ENCODE results near the gene DKC1.
A peak's percentile ranks its signal among the peaks of the same experiment; 100 is the strongest.
"Not testable (repeated sequence)": the region's sequence is repeated elsewhere in the genome, so short reads cannot be mapped to it uniquely, and the experiment has no call there.

Gene DKC1

DNA sequence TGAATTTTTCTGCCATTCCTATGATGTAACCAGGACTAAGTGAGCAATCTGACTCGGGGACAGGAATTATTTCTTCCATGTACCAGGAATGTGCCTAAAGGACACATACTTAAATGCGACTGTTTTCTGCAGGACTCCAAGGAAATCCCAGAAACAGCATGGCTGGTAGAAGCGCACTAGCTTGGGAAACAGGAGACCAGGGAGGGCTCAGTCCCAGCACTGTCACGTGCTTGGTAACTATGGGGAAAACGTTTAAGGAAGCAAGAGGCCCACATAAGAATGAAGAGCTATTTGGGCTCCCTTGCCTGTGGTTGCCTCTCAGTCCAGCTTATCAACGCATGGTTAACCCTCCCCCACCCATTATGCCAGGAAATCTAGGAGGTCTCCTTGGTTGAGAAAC is 23.1 kb downstream of the DKC1 start:
- DNase-seq (ENCODE audit: insufficient read length, low spot score) (no peak), FAIRE-seq (no peak)

DNA sequence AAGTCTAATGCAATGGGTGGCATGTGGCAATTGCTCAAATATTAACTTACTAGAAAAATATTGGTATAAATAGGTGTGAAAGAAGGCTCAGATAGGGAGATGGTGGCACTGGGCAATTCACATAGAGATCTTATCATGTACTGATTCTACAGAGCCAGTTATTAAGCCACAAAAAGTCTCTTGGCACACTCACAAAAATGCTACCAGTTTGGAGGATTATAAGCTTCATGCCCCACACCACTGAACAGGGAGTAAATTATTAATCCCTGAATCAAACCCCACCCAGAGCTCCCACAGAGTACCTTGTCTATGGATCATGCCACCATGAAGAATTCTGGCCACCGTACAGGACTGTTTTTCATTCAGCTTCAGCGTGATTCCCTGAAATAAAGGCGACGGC is 28.8 kb downstream of the DKC1 start:
- DNase-seq (ENCODE audit: insufficient read length, low spot score), result no peak
- FAIRE-seq, result no peak

DNA sequence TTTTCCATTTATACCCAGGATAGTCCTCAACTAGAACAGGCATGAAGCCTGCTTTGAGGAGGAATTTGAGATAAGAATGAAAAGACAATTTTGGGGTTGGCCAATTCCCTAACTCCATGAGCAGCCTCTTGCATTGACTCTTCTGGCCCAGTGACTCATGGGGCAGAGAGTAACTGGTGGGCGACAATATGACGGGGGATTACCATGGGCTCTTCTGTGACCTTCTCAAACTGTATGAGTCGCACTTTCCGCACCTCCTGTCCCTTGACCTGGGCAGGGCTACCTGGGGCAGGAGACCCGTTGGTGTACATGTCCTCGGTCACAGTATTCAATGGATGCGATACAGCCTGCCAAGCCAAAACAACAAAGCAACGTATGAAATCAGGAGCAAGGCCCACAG is 29.3 kb downstream of the DKC1 start:
- FAIRE-seq, result no peak
- no peak for DNase-seq (ENCODE audit: insufficient read length, low spot score)

DNA sequence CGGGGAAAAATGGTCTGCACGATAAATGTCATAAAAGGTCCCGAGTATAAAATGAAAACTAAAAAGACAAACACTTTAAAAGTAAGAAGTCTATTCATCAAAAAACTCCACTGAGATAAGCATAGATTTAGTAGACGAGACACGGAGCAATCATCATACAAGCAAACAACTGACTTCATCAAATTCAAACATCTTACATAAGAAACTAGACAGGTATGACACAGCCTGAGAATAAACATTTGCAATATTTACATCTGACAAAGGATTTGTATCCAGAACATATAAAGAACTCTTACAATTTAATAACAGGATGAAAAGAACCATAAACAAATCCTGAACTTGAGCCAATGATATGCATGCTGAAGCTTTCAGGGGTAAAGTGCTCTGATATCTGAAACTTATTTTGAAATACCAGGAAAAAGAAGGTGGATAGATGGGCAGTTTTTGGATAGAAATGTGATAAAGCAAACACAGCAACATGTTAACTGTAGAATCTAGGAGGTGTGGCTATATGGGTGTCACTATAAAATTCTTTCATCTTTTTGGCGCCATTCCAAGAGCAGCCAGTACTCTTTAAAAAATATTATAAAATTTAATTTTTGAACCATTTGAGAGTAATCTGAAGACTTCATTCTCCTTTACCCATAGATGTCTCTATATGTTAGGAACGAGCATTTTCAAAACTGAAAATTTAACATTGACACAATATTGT is 30.6 kb downstream of the DKC1 start:
- DNase-seq (ENCODE audit: insufficient read length, low spot score), result no peak

DNA sequence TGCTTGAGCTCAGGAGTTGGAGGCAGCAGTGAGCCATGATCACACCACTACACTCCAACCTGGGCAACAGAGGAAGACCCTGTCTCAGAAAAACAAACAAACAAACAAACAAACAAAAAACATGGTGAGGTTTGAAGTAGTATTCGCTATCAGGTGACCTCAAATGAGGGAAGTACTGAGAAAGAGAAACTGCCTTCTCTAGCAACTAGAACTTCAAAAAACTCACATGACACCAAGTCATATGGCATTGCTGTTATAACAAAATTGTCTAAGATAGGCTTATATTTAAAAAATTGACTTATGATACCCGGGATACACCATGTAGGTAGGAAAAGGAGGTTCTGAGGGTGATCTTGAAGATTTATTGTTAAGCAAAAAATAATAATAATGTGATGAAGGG is 32.4 kb downstream of the DKC1 start:
- DNase-seq (ENCODE audit: insufficient read length, low spot score), result no peak
- FAIRE-seq, result peak; percentile 51

More for the DNA sequence above, 30.6 kb downstream of the DKC1 start:
- no peak for FAIRE-seq

DNA sequence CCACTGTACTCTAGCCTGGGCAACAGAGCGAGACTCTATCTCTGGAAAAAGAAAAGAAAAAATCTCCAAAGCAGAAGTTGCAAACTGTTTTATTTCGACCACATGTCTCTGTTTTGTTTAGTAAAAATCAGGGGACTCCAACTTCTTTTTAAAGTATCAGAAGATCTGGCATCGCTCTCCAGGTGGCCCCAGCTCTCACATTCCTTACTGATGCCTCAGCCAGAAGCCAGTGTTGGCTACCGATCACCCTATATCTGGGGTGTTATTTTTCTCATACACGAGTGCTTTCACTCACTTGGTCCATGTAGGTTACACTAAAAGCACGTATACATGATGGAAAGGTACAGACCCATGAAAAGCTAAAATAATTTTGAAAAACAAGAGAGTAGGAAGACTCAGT is 34.3 kb downstream of the DKC1 start:
- FAIRE-seq, result no peak

DNA sequence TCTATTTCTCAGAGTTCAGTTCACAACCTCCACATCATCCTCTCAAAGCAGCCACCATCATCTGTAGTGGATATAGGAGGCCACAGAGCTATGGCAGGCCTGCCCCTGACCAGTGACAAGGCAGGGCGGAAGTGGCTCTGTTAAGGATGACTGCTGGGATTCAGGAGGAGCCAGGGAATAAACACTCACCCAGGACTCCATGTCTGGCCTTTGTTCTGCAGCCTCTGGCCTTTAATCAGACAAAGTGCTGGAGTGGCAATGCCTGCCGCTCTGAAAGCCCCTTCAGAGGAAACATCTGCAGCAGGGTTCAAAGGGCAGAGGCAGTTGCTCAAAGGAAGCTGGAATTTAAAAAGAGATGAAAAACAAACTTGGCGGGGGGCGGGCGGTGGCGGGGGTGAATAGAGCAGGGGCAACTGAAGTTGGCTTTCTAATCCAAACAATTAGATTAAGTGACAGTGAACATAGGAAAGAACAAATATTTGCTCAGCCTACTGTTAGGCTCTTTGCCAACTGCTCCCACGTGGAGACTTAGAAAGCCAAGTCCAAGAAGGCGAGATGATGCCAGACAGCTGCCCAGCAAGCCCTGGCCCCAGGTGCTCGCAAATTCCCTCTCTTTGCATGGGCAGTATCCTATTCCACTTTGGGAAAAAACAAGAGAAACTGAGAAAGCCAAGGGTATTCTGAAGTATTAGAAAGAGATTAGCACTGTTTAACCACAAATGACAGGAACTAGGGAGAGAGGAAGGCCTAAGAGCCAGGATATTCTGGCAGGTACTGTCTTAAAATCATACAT is 37.1 kb downstream of the DKC1 start:
- DNase-seq (ENCODE audit: insufficient read length, low spot score) (no peak), FAIRE-seq (peak; percentile 60)

More for the DNA sequence above, 34.3 kb downstream of the DKC1 start:
- DNase-seq (ENCODE audit: insufficient read length, low spot score), result no peak

DNA sequence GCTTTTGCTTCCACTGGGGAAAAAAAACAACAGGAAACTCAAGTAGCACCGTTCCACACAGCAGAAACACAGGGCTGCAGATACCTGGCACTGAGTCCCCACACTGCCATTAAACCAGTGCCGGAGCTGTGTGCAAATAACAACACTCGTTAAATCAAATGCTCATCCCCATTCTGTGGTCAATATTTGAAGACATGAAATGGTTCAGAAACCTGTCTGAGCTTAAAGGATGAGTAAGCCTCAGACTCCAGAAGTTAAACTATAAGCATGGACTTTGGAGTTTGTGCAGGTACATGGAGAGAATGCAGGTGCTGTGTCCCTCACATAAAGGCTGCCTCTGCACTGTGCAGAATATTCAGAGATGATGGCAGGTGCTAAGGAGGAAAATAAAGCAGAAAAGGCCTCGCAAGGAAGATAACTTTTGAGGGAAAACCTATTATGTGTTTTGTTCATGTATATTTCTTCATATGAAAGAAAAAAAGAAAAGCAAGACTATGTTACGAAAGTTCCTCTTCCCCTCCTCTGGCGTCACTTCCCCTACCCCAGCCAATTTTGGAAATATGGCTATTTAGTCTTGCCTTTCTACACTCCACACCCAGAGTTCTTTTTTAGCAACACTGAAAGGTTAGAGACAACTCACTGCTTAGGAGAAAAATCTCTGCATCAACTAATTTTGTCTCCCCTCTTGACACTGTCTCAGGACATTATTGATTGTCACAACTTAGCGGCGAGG is 38.0 kb downstream of the DKC1 start:
- DNase-seq (ENCODE audit: insufficient read length, low spot score) (no peak), FAIRE-seq (no peak)

DNA sequence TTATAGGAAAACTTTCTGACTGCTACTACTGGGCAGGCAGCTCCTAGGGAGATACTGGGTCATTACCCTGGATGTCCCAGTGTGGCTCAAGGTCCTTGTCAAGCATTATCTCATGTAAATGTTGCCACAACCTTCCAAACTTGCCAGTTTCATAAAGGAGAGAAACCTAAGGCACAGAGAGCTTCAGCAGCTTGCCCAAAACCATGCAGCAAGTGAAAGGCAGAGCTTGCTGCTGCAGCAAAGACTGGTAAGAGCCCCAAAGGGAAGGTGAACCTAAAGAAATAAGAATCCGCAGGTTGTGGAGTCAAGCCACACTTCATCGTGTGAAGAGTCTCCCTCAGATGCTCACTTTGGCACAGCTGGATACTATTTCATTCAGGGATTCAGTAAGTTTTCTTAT is 40.3 kb downstream of the DKC1 start:
- FAIRE-seq (peak; percentile 26), DNase-seq (ENCODE audit: insufficient read length, low spot score) (no peak)

DNA sequence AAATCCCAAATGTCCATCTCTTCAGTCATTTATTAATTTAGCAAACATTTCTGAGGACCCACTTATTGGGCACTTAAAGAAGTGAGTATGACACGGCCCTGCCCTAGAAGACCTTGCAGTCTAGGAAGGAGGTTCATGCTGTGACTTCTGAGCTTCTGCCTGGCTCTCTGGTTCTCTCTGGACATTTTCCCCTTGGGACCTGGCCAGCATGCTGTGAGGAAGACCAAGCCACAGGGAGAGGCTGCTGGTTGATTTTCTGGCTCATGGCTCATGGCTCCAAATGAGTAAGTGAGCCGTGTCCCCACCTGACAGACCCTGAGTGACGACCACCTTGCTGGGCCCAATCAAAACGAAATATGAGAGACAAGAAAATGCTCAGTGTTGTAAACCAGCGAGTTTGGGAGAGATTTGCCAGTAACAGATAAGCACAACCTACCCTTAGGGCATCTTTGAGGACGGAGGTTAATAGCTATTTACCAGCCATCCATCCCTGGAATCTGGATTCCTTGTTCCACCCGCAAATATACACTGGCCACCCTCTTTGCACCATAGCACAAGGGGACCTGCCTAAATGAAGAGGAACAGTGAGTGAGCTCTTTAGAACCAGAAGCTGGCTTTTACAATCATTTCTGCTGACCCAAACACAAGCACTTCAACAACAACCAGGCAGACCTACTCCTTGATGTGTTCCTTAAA is 41.7 kb downstream of the DKC1 start:
- DNase-seq (ENCODE audit: insufficient read length, low spot score) (no peak), FAIRE-seq (peak; percentile 86)

DNA sequence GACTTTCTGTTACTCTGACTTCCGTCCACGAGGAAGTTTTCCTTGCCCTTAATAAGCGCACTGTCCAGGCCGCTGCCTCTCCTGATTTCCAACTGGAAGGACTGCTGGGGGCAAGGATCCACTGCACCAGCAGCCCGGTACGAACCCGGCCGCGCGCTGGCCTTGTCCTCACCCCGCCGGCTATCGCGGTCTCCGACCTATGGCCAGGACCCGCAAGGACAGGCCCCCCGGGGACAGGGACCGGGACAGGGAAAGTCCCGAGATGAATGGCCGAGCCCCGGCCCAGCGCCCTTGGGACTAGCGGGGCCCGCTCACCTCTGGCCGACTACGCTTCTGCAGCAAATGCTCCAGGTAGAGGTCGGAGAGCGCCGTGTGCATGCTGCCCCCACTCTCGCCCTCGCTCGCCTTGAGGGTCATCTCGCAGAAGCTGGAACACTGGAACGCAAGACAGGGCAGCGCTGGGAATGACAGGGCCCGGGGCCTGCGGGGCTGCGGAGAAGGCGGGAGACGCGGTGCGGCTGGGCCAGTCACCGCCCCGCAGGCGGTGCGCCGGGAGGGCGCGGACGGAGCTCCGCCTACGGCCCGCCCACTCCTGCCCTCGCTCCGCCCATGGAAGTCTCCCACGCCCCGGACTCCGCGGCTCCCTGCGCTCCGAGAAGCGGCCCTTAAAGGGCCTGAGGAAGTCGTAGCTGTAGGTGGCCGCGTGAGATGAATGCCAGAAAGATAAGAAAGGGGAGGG is 42.5 kb downstream of the DKC1 start, which contains the start of gene MPP1:
Gene MPP1, minus strand, starts transcription at position 529 of the 739 bp plus-strand sequence. Its CDS starts 112 bp downstream, at position 417.
- FAIRE-seq, result peak; percentile 95
- peak; percentile 52 for DNase-seq (ENCODE audit: insufficient read length, low spot score)

DNA sequence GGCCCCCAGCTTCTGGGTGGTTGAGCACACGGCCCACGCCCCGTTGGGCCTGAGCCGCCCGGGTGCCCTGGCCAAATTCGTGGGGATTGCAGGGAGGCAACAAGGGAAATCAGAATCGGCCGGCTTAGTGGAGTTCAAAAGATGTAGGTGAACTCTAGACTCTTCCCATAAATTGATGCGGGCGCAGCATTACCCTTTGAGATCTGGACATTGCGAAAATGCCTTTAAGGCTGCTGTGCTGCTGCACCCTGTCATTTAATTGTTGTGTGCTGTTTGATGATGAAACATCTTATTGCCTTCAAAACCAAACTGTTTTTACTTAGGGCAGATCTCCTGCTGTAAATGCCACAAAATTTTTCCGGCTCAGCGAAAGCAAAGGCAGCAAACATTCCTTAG is 43.0 kb downstream of the DKC1 start:
- DNase-seq (ENCODE audit: insufficient read length, low spot score) (no peak), FAIRE-seq (no peak)

DNA sequence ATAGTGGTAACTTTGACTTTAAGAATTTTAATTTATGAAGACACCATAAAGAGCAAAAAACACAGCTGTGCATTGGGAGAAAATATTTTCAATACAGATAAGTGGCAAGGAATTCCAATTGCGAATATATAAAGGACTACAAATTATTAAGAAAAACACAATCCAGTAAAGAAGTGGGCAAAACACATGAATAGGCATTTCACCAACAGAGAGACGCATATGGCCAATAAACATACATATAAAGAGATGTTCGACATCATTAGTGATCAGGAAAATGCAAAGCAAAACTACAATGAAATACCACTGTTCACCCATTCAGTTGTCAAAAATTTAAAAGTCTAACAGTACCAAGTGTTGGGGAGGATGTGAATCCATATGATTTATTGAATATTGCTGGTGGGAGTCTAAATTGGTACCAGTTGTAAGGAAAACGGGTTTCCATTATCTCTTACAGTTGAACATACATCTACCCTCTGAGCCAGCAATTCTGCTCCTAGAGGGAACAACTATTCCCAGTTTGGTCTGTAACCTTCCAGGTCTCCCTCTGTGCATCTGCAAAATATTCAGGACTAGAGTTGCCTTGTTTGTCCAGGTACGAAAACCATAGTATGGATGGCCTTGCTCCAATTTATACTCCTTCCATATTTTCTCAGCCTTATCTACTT is 44.3 kb downstream of the DKC1 start:
- DNase-seq (ENCODE audit: insufficient read length, low spot score), result no peak
- FAIRE-seq, result no peak

DNA sequence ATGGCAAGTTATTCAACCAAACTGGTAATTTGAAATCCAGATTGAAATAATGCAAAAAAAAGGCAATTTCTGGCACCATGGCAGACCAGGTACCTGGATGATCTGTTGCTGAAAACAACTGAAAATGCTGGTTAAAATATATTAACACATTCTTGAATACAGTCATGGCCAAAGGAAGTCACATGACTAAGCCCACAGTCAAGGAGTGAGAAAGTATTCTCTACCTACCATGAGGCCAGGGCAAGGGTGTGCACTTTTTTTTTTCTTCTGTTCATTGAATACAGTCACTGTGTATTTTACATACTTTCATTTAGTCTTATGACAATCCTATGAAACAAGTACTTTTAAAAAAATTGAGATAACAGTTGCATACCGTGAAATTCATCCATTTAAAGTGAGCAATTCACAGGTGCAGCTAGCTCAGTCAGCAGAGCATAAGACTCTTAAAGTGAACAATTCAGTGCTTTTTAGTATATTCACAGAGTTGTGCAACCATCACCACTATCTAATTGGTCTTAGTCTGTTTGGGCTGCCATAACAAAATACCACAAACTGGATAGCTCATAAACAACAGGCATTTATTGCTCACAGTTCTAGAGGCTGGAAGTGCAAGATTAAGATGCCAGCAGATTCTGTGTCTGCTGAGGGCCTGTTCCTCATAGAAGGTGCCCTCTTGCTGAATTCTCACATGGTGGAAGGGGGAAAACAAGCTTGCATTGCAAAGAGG is 47.4 kb downstream of the DKC1 start:
- FAIRE-seq, result no peak
- DNase-seq (ENCODE audit: insufficient read length, low spot score), result no peak

DNA sequence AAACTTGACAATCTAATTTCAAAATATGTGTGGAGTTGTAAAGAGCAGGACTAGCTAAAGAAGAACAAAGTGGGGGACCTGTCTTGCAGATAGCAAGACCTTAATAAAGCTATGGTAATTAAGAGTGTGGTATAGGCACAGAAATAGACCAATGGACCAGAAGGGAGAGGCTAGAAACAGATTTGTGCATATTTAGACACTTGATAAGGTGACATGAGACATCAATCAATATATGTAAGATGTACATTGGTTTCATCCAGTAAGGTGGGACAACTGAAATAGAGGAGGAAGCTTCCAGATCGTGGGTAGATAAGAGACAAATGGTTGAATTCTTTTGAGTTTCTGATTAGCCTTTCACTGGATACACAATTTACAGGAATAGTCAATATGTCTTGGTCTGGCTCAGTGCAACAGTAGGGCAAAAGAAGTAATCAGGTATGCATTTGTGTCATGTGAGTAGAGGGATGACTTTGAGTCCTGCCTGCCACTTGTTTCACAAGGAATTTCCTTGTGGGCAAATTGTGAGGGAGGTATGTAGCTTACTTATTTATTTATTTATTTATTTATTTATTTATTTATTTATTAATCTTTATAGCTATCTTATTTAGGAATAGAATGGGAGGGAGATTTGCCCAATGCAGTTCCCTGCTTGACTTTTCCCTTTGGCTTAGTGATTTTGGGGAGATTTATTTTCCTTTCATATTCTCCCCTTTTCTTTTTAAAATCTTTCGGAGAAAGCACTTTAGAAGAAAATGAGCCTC is 49.9 kb downstream of the DKC1 start:
- FAIRE-seq (no peak), DNase-seq (ENCODE audit: insufficient read length, low spot score) (no peak)

DNA sequence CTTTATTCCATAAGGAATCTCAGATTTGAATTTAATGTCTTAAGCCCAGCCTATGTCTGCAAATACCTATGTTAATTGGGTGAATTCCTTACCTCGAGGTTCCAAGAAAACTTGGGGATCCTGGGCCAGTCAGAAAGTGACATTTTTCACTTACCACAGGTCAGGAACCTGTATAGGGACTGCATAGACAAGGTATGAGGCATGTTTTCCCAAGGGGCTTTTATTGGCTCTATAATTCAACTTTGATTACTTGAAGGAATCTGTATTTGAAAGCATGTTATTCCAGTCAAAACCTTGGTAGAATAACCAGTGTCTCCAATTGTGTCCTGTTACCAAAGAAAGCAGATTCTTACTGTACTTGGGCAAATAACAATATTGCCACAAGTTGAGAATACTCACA is 51.1 kb downstream of the DKC1 start:
- no peak for DNase-seq (ENCODE audit: insufficient read length, low spot score)
- FAIRE-seq, result peak; percentile 55

DNA sequence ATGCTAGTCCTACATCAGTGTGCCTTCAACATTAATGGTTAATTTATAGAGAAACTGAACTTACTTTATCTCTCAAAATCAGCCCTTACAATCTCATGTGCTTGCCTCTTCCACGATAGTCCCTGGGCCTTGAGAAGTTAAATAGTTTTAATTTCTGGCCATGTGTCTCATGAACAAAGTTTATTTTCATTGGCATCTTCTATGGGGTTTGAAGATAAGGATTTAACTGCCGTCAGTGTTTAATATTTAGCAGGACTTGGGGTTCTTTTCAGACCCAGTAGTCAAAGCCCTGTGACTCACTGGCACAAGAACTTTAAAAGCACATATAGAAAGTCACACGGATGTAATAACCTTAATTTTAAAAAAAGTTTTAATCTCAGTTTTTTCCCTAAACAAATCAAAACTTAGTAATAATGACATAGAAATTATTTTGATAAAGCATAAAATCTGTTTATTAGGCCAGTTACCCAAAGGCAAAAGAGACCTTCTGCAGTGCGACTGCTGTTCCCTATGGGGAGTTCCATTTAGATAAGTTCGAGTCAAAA is 52.7 kb downstream of the DKC1 start:
- no peak for DNase-seq (ENCODE audit: insufficient read length, low spot score)
- FAIRE-seq, result no peak

DNA sequence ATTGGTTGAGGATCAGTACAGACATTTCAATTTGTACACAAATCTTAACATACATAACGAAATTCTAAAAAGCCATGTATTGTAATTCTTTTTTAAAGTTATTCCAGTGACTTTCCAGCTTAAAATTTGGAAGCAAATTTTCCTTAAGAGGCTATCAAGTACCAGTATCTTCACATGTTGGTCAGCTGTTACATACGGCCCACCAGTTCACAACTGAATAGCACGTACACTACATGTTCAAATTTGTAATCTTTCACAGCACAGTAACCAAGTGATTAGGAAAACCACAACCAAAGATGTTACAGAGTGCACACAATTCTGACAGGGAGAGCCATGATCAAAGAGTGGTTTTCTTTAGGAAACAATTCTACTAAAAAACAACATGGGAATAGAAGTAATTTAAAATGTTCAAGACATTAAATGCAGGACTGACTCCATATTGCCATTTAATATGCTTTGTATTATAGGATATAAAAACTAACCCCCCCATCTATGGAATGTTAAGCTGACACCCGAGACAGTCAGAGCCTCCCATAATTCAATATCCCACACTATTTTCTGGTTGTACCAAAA is 53.7 kb downstream of the DKC1 start:
- DNase-seq (ENCODE audit: insufficient read length, low spot score); FAIRE-seq: not testable (repeated sequence)

Measured in GM19239 (cell line).